Stimulated activated CD4-positive, alpha-beta T cell treated with anti-CD3 and anti-CD28 coated beads, Interleukin-1b, Interleukin-23, amount 100 ng/mL, for 24 hours (primary cell): ENCODE data around the gene MEGF9.
"Not testable (repeated sequence)": the region's sequence is repeated elsewhere in the genome, so short reads cannot be mapped to it uniquely, and the experiment has no call there.

Experiments
- DNase-seq, 4 experiments: peaks; one replicate each; pipeline ENCODE4 v3.0.0-alpha.2; 2020; ENCODE audit warnings: low read depth in 4 of 4, low spot score in 1 of 4

Gene MEGF9

GRCh38 chr9:120659676-120660075 lies 54.6 kb downstream of the MEGF9 start:
- no peak for DNase-seq

- DNase-seq, result no peak
These were observed 55.1 kb downstream of the MEGF9 start for GRCh38 chr9:120659209-120659608.

GRCh38 chr9:120655005-120655622 lies 59.2 kb downstream of the MEGF9 start:
- no peak for DNase-seq

GRCh38 chr9:120654272-120654671 lies 60.0 kb downstream of the MEGF9 start:
- DNase-seq, result no peak

DNA sequence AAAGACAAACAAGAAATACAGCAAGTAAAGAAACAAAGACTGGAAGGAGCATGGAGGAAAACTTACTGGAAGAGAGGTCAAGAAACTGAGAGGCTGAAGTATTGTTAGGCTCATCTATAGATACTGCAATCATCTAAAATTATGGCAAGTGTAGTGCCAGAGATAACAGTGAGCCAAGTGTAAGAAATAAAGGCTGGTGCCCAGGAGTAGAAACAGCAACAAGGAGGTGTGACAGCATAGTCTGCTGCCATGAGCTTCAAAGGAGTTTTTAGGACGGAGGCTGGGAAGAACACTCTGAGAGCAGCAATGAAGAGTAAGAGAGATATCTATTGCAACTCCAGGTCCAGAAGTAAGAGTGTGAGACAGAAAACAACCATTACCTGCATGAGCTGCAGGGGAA lies 60.5 kb downstream of the MEGF9 start:
- DNase-seq, result no peak

DNA sequence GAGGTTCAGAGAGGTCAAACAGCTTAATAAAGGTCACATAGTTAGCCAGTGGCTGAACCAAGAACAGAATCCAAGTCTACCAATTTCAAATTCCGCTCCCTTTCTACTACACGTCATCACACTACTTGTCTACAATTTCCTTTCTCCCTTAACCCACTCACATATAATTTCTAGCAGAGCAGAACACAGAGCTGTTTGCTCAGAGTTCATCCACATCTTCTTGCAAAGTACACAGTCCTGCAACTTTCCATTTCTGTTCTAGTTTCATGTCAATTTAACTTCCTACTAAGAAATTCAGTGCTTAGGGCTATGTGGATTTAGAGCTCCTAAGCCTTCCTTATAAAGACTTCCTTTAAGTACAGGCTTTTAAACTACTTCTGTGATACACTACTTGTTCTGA lies 61.3 kb downstream of the MEGF9 start:
- no peak for DNase-seq

- no peak for DNase-seq
These were observed 63.9 kb downstream of the MEGF9 start for GRCh38 chr9:120650352-120650751.

- DNase-seq, result no peak
These were observed 65.6 kb downstream of the MEGF9 start for GRCh38 chr9:120648581-120649197.

GRCh38 chr9:120646948-120647347 lies 67.3 kb downstream of the MEGF9 start:
- DNase-seq, result no peak

GRCh38 chr9:120645760-120646159 lies 68.5 kb downstream of the MEGF9 start:
- DNase-seq, result no peak

DNA sequence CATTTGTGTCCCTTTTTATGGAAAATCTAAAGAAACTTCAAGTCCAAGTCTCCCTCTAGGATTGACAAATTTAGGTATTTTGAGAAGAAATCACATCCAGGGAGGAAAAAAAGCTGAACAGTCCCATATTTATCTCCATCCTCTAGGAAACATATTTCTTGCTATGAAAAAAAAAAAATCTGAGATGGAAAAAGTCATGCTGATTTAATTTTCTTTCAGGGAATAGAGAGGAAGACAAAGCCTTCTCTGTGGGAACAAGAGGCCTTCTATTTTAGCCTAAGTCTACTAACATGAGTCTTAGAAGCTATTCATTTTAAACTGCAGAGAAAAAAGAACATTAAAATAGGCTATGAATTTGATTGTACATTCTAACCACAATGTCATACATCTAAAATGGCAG lies 71.2 kb downstream of the MEGF9 start:
- DNase-seq, result no peak

GRCh38 chr9:120642129-120642770 lies 72.0 kb downstream of the MEGF9 start:
- DNase-seq, result no peak

DNA sequence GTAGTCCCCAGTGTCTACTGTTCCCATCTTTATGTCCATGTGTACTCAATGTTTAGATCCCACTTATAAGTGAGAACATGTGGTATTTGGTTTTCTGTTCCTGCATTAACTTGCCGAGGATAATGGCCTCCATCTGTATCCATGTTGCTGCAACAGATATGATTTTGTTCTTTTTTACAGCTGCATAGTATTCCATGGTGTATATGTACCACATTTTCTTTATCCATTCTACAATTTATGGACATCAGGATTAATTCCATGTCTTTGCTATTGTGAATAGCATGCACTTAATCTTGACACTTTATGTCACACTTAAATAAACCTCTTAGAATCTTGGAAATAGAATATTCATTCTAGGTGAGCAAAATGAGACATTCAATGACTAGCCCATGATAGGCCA lies 73.4 kb downstream of the MEGF9 start:
- DNase-seq, result not testable (repeated sequence)

DNA sequence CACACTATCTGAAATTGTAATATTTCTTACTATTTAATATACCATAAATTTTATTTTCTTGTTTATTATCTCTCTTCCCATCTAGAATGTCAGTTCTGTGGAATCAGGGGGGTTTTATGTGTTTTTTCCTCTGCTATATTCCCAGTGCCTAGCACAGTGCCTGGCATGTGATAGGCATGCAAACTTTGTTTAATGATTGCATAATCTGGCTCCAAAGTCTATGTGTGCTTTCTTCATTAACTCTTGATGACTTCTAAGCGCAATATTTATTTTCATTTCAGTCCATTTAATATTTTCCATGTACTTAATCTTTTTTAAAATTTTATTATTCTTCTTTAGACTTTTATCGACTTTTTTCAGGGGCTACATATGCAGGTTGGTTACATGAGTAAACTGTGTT lies 73.9 kb downstream of the MEGF9 start:
- DNase-seq, result no peak

DNA sequence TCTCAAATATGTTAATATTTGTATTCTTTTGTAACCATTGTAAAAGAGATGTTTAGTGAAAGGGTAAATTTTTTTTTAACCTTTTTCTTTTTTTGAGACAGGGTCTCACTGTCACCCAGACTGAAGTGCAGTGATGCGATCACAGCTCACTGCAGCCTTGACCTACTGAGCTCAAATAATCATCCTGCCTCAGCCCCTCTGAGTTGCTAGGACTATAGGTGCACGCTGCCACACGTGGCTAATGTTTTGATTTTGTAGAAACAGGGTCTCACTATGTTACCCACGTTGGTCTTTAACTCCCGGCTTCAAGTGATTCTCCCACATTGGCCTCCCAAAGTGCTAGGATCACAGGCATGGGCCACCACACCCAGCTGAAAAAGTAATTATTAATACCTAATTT lies 76.4 kb downstream of the MEGF9 start:
- no peak for DNase-seq

DNA sequence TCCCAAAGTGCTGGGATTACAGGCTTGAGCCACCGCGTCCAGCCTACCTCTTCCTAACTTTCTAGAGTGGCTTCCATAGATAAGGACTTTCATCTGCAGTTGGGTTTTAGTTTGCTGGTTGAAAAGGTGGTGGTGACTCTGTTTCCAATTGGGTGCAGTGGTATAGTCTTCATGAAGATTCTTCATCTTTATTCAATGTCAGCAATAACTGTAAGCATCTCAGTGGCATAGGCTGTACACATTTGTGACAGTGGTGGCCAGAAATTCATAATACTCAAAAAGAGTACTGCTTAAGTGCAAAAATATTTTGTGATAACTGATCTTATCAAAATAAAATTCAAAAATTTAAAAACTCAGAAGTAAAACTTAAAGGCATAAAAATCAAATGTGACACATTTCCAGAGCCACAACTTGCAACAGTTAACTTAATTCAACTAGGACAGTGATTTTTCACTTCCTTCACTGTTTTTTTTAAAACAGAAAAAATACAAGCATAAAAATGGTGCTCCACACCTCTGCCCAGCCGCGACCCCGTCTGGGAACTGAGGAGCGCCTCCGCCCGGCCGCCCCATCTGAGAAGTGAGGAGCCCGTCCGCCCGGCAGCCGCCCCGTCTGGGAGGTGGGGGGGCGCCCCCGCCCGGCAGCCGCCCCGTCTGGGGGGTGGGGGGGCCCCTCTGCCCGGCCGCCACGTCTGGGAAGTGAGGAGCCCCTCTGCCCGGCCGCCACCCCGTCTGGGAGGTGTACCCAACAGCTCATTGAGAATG lies 77.9 kb downstream of the MEGF9 start:
- DNase-seq, result no peak

DNA sequence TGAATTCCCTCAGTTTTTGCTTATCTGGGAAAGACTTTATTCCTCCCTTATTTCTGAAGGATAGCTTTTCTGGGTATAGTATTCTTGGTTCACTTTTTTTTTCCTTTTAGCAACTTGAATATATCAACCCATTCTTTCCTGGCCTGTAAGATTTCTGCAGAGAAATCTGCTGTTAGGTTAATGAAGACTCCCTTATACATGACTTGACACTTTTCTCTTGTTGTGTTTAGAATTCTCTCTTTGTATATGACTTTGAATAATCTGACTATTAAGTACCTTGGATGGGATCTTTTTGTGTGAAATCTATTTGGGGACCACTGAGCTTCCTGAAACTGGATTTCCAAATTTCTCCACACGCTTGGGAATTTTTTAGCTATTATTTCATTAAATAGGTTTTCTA lies 79.3 kb downstream of the MEGF9 start:
- no peak for DNase-seq

DNA sequence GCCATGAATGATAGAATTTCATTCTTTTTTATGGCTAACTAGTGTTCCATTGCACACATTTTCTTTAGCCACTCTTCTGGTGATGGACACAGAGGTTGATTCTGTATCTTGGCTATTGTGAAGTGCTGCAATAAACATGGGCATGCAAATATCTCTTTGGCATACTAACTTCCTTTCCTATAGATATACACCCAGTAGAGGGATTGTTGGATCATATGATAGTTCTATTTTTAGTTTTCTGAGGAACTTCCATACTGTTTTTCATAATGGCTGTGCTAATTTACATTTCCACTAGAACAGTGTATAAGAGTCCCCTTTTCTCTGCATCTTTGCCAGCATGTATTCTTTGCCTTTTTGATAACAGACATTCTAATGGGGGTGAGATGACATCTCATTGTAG lies 83.9 kb downstream of the MEGF9 start:
- no peak for DNase-seq

GRCh38 chr9:120628925-120629497 lies 85.3 kb downstream of the MEGF9 start:
- not testable (repeated sequence) for DNase-seq

- no peak for DNase-seq
These were observed 85.9 kb downstream of the MEGF9 start for GRCh38 chr9:120628207-120628924.

- no peak for DNase-seq
These were observed 87.2 kb downstream of the MEGF9 start for GRCh38 chr9:120627073-120627472.
